OCI-LY1 (cell line): Measurements from ENCODE around the gene HPSE2.

Experiments used
- H2AFZ ChIP-seq: fragments of 200-600 bp; sonication (generic), shearing (Covaris generic); 2 replicates; pipeline ENCODE4 v1.6.0; 2014; ENCODE audit warnings: antibody characterized with exemption, mild to moderate bottlenecking, low read length
- H3F3A ChIP-seq: fragments of 200-600 bp; sonication (generic), shearing (Covaris generic); 2 replicates; pipeline ENCODE4 v1.6.0; 2014; ENCODE audit warnings: mild to moderate bottlenecking, antibody characterized with exemption, low read length, moderate library complexity; ENCODE audit not compliant: insufficient read depth
- H3K27ac ChIP-seq: fragments of 200-600 bp; sonication (generic); 2 replicates; pipeline ENCODE4 v1.5.1; 2014; ENCODE audit warnings: low read length, mixed run types, mild to moderate bottlenecking, low read depth; ENCODE audit not compliant: poor library complexity, severe bottlenecking
- H3K27me3 ChIP-seq: fragments of 200-600 bp; sonication (generic); 2 replicates; pipeline ENCODE4 v1.6.0; 2014; ENCODE audit warnings: antibody characterized with exemption, mild to moderate bottlenecking, low read length, moderate library complexity; ENCODE audit not compliant: insufficient read depth
- H3K36me3 ChIP-seq: fragments of 200-600 bp; sonication (generic); 2 replicates; pipeline ENCODE4 v1.6.1; 2014; ENCODE audit warnings: mild to moderate bottlenecking, antibody characterized with exemption, low read length, moderate library complexity, mixed read lengths; ENCODE audit not compliant: insufficient read depth
- H3K4me1 ChIP-seq: fragments of 200-600 bp; sonication (generic); 2 replicates; pipeline ENCODE4 v1.5.1; 2014; ENCODE audit warnings: mild to moderate bottlenecking, low read length, moderate library complexity; ENCODE audit not compliant: insufficient read depth, severe bottlenecking
- H3K4me2 ChIP-seq: fragments of 200-600 bp; sonication (generic), shearing (Covaris generic); 2 replicates; pipeline ENCODE4 v1.6.1; 2014; ENCODE audit warnings: low read length
- H3K4me3 ChIP-seq: fragments of 200-600 bp; sonication (generic); 2 replicates; pipeline ENCODE4 v1.5.1; 2014; ENCODE audit warnings: low read length, low read depth, mild to moderate bottlenecking, mixed read lengths; ENCODE audit not compliant: poor library complexity, severe bottlenecking
- H3K79me2 ChIP-seq: fragments of 200-600 bp; shearing (Covaris generic); 2 replicates; pipeline ENCODE4 v1.6.1; 2016; ENCODE audit warnings: mixed run types, low read length, mixed read lengths; ENCODE audit not compliant: insufficient read depth
- H3K9ac ChIP-seq: fragments of 200-600 bp; sonication (generic), shearing (Covaris generic); 2 replicates; pipeline ENCODE4 v1.6.1; 2014; ENCODE audit warnings: mild to moderate bottlenecking, low read length, mixed read lengths
- H3K9me2 ChIP-seq: fragments of 200-600 bp; sonication (generic), shearing (Covaris generic); 2 replicates; pipeline ENCODE4 v1.6.1; 2014; ENCODE audit warnings: low read depth, mild to moderate bottlenecking, low read length, mixed read lengths
- H3K9me3 ChIP-seq: fragments of 200-600 bp; shearing (Covaris generic); 2 replicates; pipeline ENCODE4 v1.6.1; 2014; ENCODE audit warnings: low read length, mixed read lengths
- H4K20me1 ChIP-seq: fragments of 200-600 bp; sonication (generic), shearing (Covaris generic); 2 replicates; pipeline ENCODE4 v1.6.0; 2016; ENCODE audit warnings: mild to moderate bottlenecking, low read length; ENCODE audit not compliant: insufficient read depth
- CTCF ChIP-seq: fragments of 200-600 bp; sonication (generic), shearing (Covaris generic); IDR thresholded peaks from 2 replicates; pipeline ENCODE4 v1.5.1; 2017; ENCODE audit warnings: mild to moderate bottlenecking, antibody characterized with exemption, low read length, moderate library complexity, mixed read lengths
- EZH2 ChIP-seq: fragments of 200-600 bp; sonication (generic), shearing (Covaris generic); IDR thresholded peaks from 2 replicates; pipeline ENCODE4 v1.8.0; 2017; ENCODE audit warnings: borderline replicate concordance, mixed run types, mild to moderate bottlenecking, antibody characterized with exemption, low read length, moderate library complexity, mixed read lengths

HPSE2 gene

GRCh38 chr10:98467506-98468318, 767.9 kb downstream of the HPSE2 start:
- H3K27ac ChIP-seq = no peak overlapping the region
- peaks cover 8% of the 10 kb centered on the region for H3K4me1 ChIP-seq
- peak overlapping the region; percentile 63 for H3K4me3 ChIP-seq
- no peaks in the 10 kb centered on the region for H3K79me2 ChIP-seq
- peak overlapping the region; percentile 51 for H2AFZ ChIP-seq
- no peaks in the 10 kb centered on the region for H3K9me2 ChIP-seq
- H3K36me3 ChIP-seq = no peaks in the 10 kb centered on the region
- no peaks in the 10 kb centered on the region for H4K20me1 ChIP-seq
- H3K4me2 ChIP-seq = peak overlapping the region; percentile 85
- no peaks in the 10 kb centered on the region for H3F3A ChIP-seq
- H3K9me3 ChIP-seq = no peaks in the 10 kb centered on the region
- peak overlapping the region; percentile 64; the same call in 1 of the 2 replicates for H3K9ac ChIP-seq
- H3K27me3 ChIP-seq = no peaks in the 10 kb centered on the region
- TF ChIP-seq EZH2 (no peak), CTCF (peak; percentile 44; the same call in 1 of the 2 replicates)

GRCh38 chr10:98466861-98467505, 768.7 kb downstream of the HPSE2 start:
- Histone ChIP-seq H3K4me1 (peaks cover 8% of the 10 kb centered on the region), H3K9me3 (no peaks in the 10 kb centered on the region), H3K9me2 (no peaks in the 10 kb centered on the region), H3K79me2 (no peaks in the 10 kb centered on the region), H3K27me3 (no peaks in the 10 kb centered on the region), H3K4me3 (no peak overlapping the region), H3K4me2 (peak overlapping the region; percentile 85; the same call in 1 of the 2 replicates), H3K27ac (no peak overlapping the region), H4K20me1 (no peaks in the 10 kb centered on the region), H3F3A (no peaks in the 10 kb centered on the region), H3K36me3 (no peaks in the 10 kb centered on the region), H3K9ac (no peak overlapping the region), H2AFZ (no peak overlapping the region)
- TF ChIP-seq EZH2 (no peak), CTCF (no peak)

GRCh38 chr10:98465866-98466265, 769.8 kb downstream of the HPSE2 start:
- Histone ChIP-seq H3K36me3 (no peaks in the 10 kb centered on the region), H3K4me3 (no peak overlapping the region), H3K9me2 (no peaks in the 10 kb centered on the region), H4K20me1 (no peaks in the 10 kb centered on the region), H3K4me1 (peaks cover 8% of the 10 kb centered on the region), H3K4me2 (no peak overlapping the region), H2AFZ (no peak overlapping the region), H3K79me2 (no peaks in the 10 kb centered on the region), H3K27me3 (no peaks in the 10 kb centered on the region), H3F3A (no peaks in the 10 kb centered on the region), H3K27ac (no peak overlapping the region), H3K9me3 (no peaks in the 10 kb centered on the region), H3K9ac (no peak overlapping the region)
- no peak for TF ChIP-seq CTCF
- no peak for TF ChIP-seq EZH2
